Right lobe of liver (tissue), 6 donors: Measurements from ENCODE around the gene COG3. TPM values are rescaled to one million over a fixed set of nuclear protein-coding genes. Genes with fewer than 3 reads are reported as not detected.
A peak's percentile ranks its signal among the peaks of the same experiment; 100 is the strongest.

ENCODE experiments used
- ATAC-seq, 4 donors: fragments of 200-7000 bp; cut with Tn5 transposase; one replicate each; pipeline ENCODE4 v1.9.1; 2020; ENCODE audit warnings: mild to moderate bottlenecking in 4 of 4, moderate library complexity in 4 of 4
- DNase-seq, 3 donors: peaks; one replicate each; pipeline ENCODE4 v3.0.0-alpha.2; 2020
- H3K27ac ChIP-seq, 3 donors: fragments of 200-600 bp; one replicate each; pipeline ENCODE4 v1.8.0; 2022
- H3K27me3 ChIP-seq, 2 donors: fragments of 200-600 bp; one replicate each; pipeline ENCODE4 v1.8.0; 2022
- H3K36me3 ChIP-seq, 4 donors: fragments of 200-600 bp; sonication (generic) in 1 of 4; one replicate each; pipeline versions ENCODE4 v1.5.1 to v1.8.0; 2017 to 2022; ENCODE audit warnings: control low read depth in 1 of 4
- H3K4me1 ChIP-seq, 4 donors: fragments of 200-600 bp; sonication (generic) in 1 of 4; one replicate each; pipeline versions ENCODE4 v1.5.1 to v1.8.0; 2017 to 2022; ENCODE audit warnings: control low read depth in 1 of 4
- H3K4me3 ChIP-seq, 3 donors: fragments of 200-600 bp; one replicate each; pipeline ENCODE4 v1.8.0; 2022
- H3K9me3 ChIP-seq, 4 donors: fragments of 200-600 bp; sonication (generic) in 1 of 4; one replicate each; pipeline versions ENCODE4 v1.5.1 to v1.8.0; 2017 to 2022; ENCODE audit warnings: control low read depth in 1 of 4
- POLR2A ChIP-seq: fragments of 450-650 bp; IDR thresholded peaks from one replicate; pipeline ENCODE4 v1.6.1; 2017; ENCODE audit warnings: antibody characterized with exemption, mild to moderate bottlenecking
- WGBS: methylation state at CpG from one replicate; pipeline ENCODE4 v1.1.6; 2018; ENCODE audit warnings: low coverage, low lambda C conversion rate; ENCODE audit not compliant: insufficient coverage; ENCODE audit errors: missing lambda C conversion rate; 5-methylcytosine and 5-hydroxymethylcytosine counted together
- intact Hi-C, 2 donors: fragments of 100-400 bp; cut with DNase I; formaldehyde crosslinking; loops; one replicate each; pipeline versions ENCODE4 v1.11.2 to v1.14.1; 2022
- small RNA-seq, 2 experiments: library from RNA; depleted of rRNA; stranded (forward); fragments of <200 nt; gene quantifications; one replicate each; pipeline ENCODE3, GENCODE V24; 2016
- total RNA-seq, 6 experiments: library from RNA; depleted of rRNA in 2 of 6; stranded (reverse); fragments of >200 nt in 2 of 6; fragmentation: NEBNext Ultra II Directional in 3 of 6; extraction: Animal tissue kit (Norgen Biotek cat#: 25700) in 3 of 6; gene quantifications; one replicate each; pipeline versions ENCODE4 v1.1.0 to v1.2.4, GENCODE V29; 2016 to 2023
- TF ChIP-seq, protein P1 (sequence below), 4 donors: fragments of 200-600 bp in 3 of 4; fragments of 450-650 bp in 1 of 4; IDR thresholded peaks; one replicate each; pipeline versions ENCODE4 v1.5.1 to v1.8.0; 2016 to 2022; ENCODE audit warnings: antibody characterized with exemption in 4 of 4, mild to moderate bottlenecking in 2 of 4
- donor health status: DM: no; HTN: yes; CAD: no.
- donor health status: DM: no; HTN: no; CAD: no.
- donor health status: DM: no; HTN: no; CAD: no.
- donor health status: DM: no; HTN: yes; CAD: no.
- donor health status: DM: no; HTN: yes; CAD: no.

COG3 gene
- total RNA-seq, 6 experiments from 2014 or later: 18.9 to 66.3 (median 36.8) TPM

DNA sequence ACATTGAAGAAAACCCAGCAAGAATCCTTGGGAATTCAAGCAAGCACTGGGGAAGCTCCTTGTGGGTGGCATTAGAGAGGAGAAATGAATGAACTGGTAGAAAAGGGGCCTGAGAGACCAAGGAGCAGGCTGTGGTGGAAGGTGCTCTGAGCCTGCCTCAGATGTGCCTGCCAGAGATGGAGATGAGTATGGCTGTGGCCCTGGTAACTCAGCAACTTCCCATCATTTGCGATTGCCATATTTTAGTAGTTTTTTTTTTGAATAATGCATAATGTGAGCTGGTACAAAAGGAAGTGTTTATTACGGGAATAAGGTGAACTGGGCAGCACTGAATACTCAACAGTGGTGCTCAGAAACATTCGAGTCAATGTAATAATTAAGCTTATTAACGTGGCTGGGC lies 111.7 kb downstream of the COG3 start:
- no peak overlapping the region for H3K27ac ChIP-seq
- no peaks in the 10 kb centered on the region for H3K27me3 ChIP-seq
- DNase-seq (no peak), ATAC-seq (no peak)
- H3K36me3 ChIP-seq: no peaks in the 10 kb centered on the region
- intact Hi-C loops: no loop called here
- no peak for TF ChIP-seq POLR2A
- TF ChIP-seq, protein P1, sequence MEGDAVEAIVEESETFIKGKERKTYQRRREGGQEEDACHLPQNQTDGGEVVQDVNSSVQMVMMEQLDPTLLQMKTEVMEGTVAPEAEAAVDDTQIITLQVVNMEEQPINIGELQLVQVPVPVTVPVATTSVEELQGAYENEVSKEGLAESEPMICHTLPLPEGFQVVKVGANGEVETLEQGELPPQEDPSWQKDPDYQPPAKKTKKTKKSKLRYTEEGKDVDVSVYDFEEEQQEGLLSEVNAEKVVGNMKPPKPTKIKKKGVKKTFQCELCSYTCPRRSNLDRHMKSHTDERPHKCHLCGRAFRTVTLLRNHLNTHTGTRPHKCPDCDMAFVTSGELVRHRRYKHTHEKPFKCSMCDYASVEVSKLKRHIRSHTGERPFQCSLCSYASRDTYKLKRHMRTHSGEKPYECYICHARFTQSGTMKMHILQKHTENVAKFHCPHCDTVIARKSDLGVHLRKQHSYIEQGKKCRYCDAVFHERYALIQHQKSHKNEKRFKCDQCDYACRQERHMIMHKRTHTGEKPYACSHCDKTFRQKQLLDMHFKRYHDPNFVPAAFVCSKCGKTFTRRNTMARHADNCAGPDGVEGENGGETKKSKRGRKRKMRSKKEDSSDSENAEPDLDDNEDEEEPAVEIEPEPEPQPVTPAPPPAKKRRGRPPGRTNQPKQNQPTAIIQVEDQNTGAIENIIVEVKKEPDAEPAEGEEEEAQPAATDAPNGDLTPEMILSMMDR (IDR thresholded peaks at IDR 0.05): no peak
- H3K9me3 ChIP-seq: no peaks in the 10 kb centered on the region
- 76% methylated on average over 4 of the region's 4 CpGs for WGBS
- H3K4me1 ChIP-seq: no peaks in the 10 kb centered on the region
- no peak overlapping the region for H3K4me3 ChIP-seq

DNA sequence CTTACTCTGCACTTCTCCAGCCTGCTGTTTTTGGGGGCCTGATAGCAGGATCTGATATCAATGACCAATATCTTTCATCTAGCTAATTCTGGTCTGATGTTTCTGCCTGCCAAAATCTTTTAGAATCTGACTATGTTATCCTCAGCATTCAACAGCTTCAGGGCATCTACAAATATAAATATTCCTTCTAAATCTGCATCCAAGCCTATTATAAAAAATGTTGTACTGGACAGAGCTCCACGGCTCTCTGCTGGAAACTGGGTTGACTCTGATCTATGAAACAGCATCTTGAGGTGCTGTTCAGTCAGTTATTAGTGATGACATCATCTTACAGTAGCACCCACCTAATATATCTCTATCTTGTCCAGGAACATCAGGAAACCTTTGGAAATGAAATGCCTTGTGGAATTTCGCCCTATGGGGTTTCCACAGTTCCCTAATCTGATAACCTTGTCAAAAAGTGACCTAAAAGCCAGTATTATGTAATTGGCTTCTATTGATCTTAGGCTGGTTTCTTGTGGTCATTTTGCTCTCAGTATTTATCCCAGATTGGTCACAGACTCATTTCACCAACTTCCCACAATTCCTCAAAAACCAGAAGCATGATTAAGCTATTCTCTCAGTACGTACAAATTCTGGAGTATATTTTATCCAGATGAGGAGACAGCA lies 117.8 kb downstream of the COG3 start:
- Histone ChIP-seq H3K27ac (no peak overlapping the region), H3K27me3 (no peaks in the 10 kb centered on the region), H3K4me1 (peaks cover 0 to 4% (median 0%) of the 10 kb centered on the region in 4 donors), H3K9me3 (no peaks in the 10 kb centered on the region), H3K4me3 (no peak overlapping the region), H3K36me3 (no peaks in the 10 kb centered on the region)
- no peak for TF ChIP-seq POLR2A
- TF ChIP-seq, protein P1 (IDR thresholded peaks at IDR 0.05): no peak
- 33% methylated on average over 3 of the region's 3 CpGs for WGBS
- DNase-seq: no peak
- ATAC-seq: peak; percentile 54 to 90 (median 66)
- intact Hi-C loops: no loop called here

DNA sequence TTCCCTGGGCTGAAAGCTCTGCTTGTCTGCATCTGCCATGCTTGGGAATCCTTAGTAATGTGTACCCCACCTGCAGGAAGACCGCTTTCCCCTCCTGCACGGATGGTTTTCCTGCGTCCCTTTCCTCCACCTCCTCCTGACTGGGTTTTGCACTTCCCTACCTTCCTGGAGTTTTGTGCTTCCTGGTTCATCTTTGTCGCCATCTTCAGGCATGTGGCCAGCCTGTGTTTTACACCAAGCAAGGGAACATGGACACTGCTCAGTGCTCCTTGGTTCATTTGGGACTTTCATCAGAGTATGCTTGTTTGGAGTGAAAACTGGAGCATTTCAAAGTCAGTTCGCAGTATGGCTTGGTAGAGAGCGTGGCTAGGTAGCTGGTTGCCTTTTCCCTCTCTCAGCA lies 120.1 kb downstream of the COG3 start:
- Histone ChIP-seq H3K9me3 (no peaks in the 10 kb centered on the region), H3K4me1 (peaks cover 0 to 4% (median 0%) of the 10 kb centered on the region in 4 donors), H3K36me3 (no peaks in the 10 kb centered on the region), H3K4me3 (no peak overlapping the region), H3K27ac (no peak overlapping the region), H3K27me3 (no peaks in the 10 kb centered on the region)
- TF ChIP-seq, protein P1 (IDR thresholded peaks at IDR 0.05): no peak
- TF ChIP-seq POLR2A: no peak
- intact Hi-C loops: no loop called here
- no peak for ATAC-seq
- no peak for DNase-seq
- 71% methylated on average over 4 of the region's 6 CpGs for WGBS

Small RNAs within 50 kb of the gene (small RNA-seq; reads per million reads assigned to genes)
- gene RNA5SP27: 0 reads per million in 2 experiments
- gene TIMM9P3: 0 reads per million in 2 experiments

Other genes with a start within 250 kb of the COG3 start
- gene TPT1, start 123.8 kb upstream of the COG3 start, total RNA-seq: 1,000 to 10,000 TPM; 1,466 to 3,393 (median 2,295) TPM
- 10 to 100 TPM; 16.1 to 60.4 (median 45.0) TPM for gene SLC25A30, start 46.6 kb upstream of the COG3 start, total RNA-seq
- not detected for gene ERICH6B, start 150.8 kb downstream of the COG3 start, total RNA-seq
- not detected for gene CBY2, start 237.4 kb downstream of the COG3 start, total RNA-seq